Measurements from ENCODE around the gene KCP.

The KCP gene

GRCh38 chr7:128939075-128939860 is 28.8 kb upstream of the KCP start:
- no peak for DNase-seq (ENCODE audit: low read depth in 2 of 2)

GRCh38 chr7:128938544-128939074 is 28.1 kb upstream of the KCP start:
- DNase-seq (ENCODE audit: low read depth in 2 of 2): no peak

GRCh38 chr7:128937647-128938543 is 27.4 kb upstream of the KCP start, which contains the start of gene IRF5:
TSS of gene IRF5 (plus strand) at chr7:128937927. CDS start at chr7:128942082, 4,155 bp downstream.
- DNase-seq (ENCODE audit: low read depth in 2 of 2): no peak

- DNase-seq (ENCODE audit: low read depth in 2 of 2): no peak
Observed at GRCh38 chr7:128937271-128937646, 26.8 kb upstream of the KCP start.

- no peak for DNase-seq (ENCODE audit: low read depth in 2 of 2)
Observed at GRCh38 chr7:128936798-128937197, 26.3 kb upstream of the KCP start.

- no peak for DNase-seq (ENCODE audit: low read depth in 2 of 2)
Observed at GRCh38 chr7:128935342-128935730, 24.8 kb upstream of the KCP start.

- DNase-seq (ENCODE audit: low read depth in 2 of 2): no peak
Observed at GRCh38 chr7:128934361-128935341, 24.1 kb upstream of the KCP start.

GRCh38 chr7:128933180-128933891 is 22.8 kb upstream of the KCP start:
- DNase-seq (ENCODE audit: low read depth in 2 of 2): no peak

- DNase-seq (ENCODE audit: low read depth in 2 of 2): no peak
Observed at GRCh38 chr7:128932862-128933179, 22.3 kb upstream of the KCP start.

- no peak for DNase-seq (ENCODE audit: low read depth in 2 of 2)
Observed at GRCh38 chr7:128931965-128932861, 21.7 kb upstream of the KCP start.

GRCh38 chr7:128931190-128931798 is 20.8 kb upstream of the KCP start:
- DNase-seq (ENCODE audit: low read depth in 2 of 2): no peak

GRCh38 chr7:128928882-128929788 is 18.6 kb upstream of the KCP start:
- no peak for DNase-seq (ENCODE audit: low read depth in 2 of 2)

- no peak for DNase-seq (ENCODE audit: low read depth in 2 of 2)
Observed at GRCh38 chr7:128928159-128928813, 17.8 kb upstream of the KCP start.

GRCh38 chr7:128924707-128925588 is 14.4 kb upstream of the KCP start:
- no peak for DNase-seq (ENCODE audit: low read depth in 2 of 2)

- no peak for DNase-seq (ENCODE audit: low read depth in 2 of 2)
Observed at GRCh38 chr7:128923411-128923800, 12.9 kb upstream of the KCP start.

- DNase-seq (ENCODE audit: low read depth in 2 of 2): no peak
Observed at GRCh38 chr7:128922496-128923410, 12.2 kb upstream of the KCP start.
